Activated CD4-positive, alpha-beta T cell treated with anti-CD3 and anti-CD28 coated beads, Interleukin-2, Interleukin-6, amounts not matched to agents 100 ng/mL and 50 ng/mL, durations not matched to agents 16 hours and 8 hours (primary cell): Measurements from ENCODE around the gene PIK3CG.
"Not testable (repeated sequence)": the region's sequence is repeated elsewhere in the genome, so short reads cannot be mapped to it uniquely, and the experiment has no call there.

Source experiments
- DNase-seq: peaks from one replicate; pipeline ENCODE4 v3.0.0-alpha.2; 2020

PIK3CG gene

DNA sequence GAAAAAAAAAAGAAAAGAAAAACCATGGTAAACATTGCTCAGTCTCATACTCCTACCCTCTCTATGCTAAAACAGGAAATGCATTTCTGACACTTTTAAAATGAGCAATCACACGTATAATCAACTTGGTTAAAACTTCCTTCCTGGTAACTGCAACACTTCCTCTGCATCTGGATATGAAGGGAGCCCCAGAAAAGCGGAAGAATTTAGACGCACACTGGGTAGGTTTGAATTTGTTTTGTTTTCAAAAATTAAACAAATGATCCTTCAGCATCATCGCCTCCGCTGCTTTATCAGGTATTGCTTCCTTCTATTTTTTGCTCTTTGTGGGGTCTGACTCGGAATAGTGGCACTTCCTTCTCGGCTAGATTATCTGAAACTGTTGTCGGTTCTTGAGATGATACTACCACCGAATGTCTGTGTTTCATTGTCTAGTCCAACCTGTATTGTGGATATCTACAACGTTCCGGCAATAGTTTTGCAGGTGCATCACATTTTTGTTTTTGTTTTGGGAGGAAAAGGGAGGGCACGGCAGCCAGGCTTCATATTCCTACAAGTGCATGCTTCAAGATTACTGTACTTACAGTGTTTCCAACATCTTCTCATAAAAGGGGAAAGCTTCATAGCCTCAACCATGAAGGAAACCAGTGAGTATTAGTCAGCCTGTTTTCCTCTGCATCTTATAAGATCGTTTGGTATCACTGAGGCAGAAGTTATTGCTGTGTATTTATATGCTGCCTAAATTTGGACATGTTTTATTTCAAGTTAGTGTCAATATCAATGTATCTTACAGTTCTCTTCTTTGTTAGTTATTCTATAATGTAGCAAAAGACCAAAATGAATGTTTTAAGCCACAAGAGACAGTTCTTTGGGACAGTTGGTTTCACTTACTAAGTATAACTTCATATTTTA, at the start of gene PIK3CG:
TSS of gene PIK3CG (plus strand) at position 153 of the 912 bp plus-strand sequence. CDS start 2,280 bp downstream, outside the sequence.
- peak; percentile 72 for DNase-seq

DNA sequence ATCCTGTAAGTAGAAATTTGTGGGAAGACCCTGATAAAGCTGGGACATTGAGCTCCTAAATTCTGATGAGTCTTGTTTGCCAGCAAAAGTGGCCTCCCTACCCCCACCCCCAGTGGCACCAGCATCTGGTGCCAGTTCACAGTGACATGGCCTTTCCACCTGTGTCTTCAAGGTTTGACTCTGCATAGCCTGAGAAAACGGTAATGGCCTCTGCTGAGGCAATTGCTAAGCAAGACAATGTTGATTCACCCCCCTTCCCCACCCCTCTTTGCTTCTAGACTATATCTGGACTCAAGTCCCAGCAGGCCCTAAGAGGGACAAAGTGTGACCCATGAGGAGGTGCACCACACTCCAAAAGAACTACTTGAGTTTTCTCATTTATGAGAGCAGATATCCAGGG, 48.0 kb upstream of the PIK3CG start:
- no peak for DNase-seq

DNA sequence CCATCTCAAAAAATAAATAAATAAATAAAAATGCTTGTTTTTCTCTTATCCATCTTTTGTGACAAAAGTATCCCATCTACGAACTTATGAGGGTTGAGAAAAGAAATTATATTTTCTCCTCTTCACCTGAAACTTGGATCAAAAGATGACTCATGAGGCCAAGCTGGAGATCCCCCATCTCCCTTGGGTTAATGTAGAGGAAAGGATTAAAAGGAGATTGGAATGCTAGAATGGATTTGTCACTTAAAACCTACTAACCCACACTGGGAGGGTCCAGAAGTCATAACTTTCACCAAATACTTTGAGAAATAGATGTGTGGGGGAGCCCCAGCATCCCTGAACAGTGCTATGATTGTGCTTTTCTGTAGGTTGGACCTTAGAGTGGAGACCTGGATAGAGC, 46.3 kb upstream of the PIK3CG start:
- DNase-seq = no peak

DNA sequence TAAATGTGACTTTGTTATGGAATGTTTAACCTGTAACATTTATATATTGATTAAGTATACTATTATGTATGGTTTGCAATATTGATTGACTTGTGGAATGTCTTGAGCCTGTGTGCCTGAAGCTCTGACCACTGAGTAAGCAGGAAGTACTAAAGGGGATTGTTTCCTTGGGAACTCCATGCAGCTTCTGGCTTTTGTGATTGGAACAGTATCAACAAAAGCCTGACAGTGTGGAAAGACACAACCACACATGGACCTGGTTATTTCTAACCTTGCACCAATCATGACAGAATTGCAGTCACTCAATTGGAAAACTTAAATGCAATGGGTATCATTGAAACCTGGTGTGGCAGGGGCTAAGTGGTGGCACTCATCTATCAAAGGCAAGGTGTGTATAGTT, 45.5 kb upstream of the PIK3CG start:
- DNase-seq = no peak

DNA sequence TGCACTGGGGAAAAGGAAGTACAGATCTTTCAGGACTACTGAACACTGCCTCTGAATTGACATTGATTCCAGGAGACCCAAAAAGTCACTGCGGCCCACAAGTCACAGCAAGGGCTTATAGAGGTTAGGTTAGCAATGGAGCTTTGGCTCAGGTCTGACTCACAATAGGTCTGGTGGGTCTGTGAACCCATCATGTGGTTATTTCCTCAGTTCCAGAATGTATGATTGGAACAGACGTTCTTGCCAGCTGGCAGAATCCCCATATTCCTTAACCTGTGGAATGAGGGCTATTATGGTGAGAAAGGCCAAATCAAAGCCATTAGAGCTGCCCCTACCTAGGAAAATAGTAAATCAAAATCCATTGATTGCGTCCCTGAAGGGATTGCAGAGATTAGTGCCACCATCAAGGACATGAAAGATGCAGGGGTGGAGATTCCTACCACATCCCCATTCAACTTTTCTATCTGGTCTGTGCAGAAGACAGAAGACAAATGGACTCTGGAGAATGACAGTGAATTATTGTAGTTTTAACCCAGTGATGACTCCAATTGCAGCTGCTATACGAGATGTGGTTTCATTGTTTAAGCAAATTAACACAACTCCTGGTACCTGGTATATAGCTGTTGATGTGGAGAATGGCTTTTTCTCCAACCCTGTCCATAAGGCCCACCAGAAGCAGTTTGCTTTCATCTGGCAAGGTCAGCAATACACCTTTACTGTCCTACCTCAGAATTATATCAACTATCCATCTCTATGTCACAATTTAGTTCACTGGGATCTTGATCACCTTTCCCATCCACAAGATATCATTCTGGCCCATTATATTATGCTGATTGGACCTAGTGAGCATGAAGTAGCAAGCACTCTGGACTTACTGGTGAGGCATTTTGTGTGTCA, 44.5 kb upstream of the PIK3CG start:
- no peak for DNase-seq

DNA sequence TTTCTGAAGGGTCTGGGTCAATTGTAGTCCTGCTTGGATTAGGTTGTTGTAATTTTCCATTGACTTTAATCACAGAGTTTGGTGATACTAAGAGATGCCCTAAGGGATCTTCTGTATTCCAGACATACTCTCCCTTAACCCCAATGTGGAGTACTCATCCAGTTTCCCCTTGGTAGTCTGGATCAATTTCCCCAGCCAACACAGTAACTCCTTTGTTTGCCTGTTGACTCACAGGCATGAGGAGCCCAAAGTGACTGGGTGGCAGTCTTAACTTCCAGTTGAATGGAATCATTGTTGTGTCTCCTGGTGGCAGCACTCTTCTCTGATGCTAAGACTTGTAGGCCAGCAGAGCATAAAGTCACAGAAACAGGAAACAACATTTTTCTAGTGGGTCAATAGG, 41.5 kb upstream of the PIK3CG start:
- no peak for DNase-seq

DNA sequence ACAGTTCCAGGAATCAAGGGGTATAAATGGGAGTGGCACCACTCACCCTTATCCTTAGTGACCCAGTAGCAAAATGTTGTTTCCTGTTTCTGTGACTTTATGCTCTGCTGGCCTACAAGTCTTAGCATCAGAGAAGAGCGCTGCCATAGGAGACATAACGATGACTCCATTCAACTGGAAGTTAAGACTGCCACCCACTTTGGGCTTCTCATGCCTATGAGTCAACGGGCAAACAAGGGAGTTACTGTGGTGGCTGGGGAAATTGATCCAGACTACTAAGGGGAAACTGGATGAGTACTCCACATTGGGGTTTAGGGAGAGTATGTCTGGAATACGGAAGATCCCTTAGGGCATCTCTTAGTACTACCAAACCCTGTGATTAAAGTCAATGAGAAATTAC, 40.6 kb upstream of the PIK3CG start:
- DNase-seq = no peak

DNA sequence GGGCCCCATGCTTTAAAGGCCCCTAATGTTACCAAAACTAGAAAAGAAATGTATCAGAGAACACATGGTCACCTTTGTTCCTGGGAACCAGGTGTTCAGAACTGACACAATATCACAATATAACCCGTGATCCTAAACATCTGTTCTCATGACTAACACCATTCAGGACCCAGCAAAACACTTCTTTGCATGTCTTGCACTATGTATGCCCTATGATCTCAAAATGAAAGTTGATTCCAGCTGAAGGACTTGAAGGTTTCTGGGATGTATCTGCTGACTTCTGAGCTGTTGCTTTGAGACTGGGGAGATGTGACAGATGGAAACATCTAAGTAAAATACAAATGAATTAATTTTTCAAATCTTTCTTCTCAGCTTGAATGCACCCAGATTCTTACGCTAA, 37.5 kb upstream of the PIK3CG start:
- no peak for DNase-seq

DNA sequence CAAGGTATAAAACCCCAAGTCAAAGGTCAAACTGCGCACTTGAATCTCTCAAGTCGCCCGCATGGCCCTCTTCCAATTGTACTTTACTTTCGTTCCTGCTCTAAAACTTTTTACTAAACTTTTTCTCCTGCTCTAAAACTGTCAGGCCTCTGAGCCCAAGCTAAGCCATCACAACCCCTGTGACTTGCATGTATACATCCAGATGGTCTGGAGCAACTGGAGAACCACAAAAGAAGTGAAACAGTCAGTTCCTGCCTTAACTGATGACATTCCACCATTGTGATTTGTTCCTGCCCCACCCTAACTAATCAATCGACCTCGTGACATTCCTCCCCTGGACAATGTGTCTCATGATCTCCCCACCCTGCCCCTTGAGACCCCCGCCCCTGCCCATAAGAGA, 35.6 kb upstream of the PIK3CG start:
- DNase-seq = no peak

DNA sequence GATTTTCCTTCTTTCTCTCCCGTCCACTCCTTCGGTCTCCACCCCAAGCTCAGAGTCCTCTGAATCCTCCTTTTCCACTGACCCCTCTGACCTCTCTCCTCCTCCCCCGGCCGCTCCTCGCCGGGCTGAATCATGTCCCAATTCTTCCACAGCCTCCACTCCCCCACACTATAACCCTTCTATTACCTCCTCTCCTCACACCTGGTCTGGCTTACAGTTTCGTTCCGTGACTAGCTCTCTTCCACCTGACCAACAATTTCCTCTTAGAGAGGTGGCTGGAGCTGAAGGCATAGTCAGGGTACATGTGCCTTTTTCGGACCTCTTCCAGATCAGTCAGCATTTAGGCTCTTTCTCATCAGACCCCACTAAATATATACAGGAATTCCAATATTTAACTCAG, 34.2 kb upstream of the PIK3CG start:
- not testable (repeated sequence) for DNase-seq

DNA sequence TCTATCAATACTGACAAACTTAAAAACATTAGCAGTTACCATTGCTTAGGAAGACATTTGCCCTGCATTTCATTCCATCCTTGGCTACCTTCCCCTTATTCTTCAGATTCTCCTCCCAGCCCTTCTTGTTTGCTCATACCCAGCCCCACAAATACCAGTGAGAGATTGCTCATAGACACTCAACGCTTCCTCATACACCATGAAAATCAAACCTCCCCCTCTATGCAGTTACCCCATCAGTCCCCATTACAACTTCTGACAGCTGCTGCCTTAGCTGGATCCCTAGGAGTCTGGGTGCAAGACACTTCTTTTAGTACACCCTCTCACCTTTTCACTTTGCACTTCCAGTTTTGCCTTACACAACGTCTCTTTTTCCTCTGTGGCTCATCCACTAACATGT, 28.3 kb upstream of the PIK3CG start:
- no peak for DNase-seq

DNA sequence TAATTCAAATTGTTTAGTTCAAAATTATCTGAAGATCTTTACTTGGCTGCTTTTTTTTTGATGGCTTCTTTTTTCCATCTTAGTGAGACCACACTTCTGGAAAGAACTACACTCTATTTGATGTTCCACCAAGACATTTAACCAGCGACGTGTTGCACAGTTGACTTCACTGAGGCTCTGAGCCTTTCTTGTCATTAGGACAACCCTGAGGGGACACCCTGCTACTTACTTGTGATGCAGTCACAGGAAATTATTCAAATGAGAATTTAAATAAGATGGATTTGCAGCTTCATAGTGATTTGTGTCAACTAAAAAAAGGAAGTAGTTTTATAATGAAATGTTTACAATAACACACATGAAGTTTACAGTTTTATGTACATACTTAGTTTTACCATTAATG, 25.6 kb upstream of the PIK3CG start:
- DNase-seq = no peak

DNA sequence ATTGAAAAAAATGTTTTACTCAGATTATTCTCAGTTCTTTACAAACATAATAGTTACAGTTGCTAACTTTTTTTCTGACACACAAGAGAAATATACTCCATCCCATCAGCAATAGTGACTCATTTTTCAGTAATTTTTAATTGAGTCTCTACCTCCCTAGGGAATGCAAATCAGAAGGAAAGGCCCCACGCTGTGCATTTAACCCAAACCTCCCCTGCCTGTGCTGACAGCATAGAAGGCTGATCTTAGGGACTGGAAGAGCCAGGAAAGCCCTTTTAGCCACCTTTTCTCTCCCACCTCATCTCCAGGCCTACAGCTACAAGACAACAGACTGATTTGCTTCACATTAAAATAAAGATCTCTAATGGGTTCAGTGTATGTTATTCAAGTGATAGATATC, 24.7 kb upstream of the PIK3CG start:
- no peak for DNase-seq

DNA sequence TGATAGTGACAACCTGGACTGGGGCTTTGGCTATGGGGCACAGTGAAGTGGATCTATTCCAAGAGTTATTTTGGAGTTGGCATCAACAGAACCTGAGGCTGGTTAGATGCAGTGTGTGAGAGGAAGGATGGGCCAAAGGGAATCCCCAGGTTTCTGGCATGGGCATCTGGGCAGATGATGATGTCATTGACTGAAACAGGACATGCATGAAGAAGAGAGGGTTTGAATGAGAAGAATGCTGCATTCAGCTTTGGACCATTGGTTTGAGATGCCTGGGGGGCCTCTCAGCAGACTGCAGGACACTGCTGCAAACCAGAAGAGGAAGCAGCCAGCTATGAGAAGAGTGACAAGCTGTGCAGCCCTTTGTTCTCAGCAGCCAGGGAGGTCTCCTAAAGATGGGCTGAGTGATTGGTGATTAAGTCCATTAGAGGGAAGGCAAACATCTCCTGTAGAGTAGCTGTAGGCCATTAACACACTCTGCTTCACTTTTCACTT, 23.1 kb upstream of the PIK3CG start:
- DNase-seq = no peak

DNA sequence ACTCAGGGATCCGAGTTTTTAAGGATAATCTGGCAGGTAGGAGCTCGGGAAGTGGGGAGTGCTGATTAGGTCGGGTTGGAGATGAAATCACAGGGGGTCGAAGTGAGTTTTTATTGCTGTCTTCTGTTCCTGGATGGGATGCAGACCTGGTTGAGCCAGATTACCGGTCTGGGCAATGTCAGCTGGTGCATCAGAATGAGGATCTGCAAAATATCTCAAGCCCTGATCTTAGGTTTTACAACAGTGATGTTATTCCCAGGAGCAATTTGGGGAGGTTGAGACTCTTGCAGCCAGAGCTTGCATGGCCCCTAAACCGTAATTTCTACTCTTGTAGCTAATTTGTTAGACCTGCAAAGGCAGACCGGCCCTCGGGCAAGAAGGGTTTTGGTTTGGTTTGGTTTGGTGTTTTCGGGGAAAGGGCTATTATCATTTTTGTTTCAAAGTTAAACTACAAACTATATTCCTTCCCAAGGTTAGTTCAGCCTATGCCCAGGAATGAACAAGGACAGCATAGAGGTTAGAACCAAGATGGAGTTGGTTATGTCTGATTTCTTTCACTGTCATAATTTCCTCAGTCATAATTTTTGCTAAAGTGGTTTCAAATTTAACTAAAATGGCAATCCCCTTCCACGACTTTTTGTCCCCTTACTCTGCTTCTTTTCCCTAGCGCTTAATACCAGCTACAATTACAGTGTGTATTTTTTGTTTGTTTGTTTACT, 20.6 kb upstream of the PIK3CG start:
- DNase-seq = no peak

DNA sequence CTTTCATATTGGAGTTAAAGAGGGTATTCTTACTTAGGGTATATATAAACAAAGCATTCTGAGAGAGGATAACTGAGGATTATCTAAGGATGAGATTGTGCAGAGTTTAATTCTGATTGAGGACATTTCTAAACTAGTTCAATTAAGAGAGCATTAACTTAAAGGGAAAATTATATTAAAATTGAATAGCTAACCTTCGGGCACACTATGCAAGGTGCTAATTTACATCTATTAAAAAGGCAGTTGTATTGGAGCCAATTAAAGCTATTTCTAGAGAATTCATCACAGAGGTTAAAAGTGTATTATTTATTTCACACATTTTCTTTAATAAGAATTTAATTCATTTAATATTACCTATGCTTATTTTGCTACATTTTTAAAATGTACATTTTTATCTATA, 17.0 kb upstream of the PIK3CG start:
- DNase-seq = no peak

DNA sequence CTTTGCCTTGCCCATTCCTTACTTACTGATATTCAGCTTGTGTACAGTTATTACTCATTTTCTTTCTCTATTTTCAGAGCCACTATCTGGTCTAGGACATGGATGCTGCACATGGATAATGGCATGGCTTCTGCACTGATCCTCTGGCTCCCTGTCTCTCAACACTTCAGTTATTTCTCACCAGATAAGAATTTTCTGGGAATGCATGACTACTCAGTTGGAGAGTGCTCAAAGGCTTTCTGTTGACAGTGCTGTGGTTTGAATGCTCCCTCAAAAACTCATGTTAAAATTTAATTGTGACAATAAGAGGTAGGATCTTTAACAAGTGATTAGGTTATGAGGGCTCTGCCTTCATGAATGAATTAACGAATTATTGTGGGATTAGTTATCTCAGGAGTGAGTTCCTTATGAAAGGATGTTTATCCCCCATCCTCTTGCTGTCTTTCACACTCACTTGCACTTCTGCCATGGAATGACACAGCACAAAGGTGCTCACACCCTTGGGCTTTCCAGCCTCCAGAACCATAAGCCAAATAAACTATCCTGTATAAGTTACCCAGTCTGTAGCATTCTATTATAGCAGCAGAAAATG, 16.1 kb upstream of the PIK3CG start:
- DNase-seq = no peak

DNA sequence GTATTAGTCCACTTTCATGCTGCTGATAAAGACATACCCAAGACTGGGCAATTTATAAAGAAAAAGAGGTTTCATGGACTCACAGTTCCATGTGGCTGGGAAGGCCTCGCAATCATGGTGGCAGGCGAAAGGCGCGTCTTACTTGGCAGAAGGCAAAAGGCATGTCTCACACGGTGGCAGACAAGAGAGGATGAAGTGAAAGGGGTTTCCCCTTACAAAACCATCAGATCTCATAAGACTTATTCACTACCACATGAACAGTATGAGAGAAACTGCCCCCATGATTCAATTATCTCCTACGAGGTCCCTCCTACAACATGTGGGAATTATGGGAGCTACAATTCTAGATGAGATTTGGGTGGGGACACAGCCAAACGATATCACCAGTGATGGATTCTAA, 13.4 kb upstream of the PIK3CG start:
- DNase-seq = not testable (repeated sequence)

DNA sequence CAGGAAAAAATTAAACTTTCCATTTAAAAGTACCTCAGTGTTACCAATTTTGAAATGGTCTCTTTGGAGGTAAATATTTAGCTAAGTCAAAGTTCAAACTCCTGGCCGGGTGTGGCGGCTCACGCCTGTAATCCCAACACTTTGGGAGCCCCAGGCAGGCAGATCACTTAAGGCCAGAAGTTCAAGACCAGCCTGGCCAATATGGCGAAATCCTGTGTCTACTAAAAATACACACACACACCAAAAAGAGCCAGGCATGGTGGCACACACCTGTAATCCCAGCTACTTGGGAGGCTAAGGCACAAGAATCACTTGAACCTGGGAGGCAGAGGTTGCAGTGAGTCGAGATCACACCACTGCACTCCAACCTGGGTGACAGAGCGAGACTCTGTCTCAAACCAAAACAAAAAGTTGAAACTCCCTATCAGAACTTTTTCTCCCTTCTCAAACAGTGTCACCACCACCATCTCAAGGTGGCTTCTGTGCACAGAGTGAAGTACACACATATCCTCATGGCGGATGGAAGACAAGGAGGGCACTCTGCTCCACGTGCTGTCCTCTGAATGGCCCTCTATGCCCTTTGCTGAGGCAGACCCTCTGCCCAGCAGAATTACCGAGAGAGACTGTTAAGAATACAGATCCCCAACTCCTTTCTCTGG, 11.7 kb upstream of the PIK3CG start:
- no peak for DNase-seq

DNA sequence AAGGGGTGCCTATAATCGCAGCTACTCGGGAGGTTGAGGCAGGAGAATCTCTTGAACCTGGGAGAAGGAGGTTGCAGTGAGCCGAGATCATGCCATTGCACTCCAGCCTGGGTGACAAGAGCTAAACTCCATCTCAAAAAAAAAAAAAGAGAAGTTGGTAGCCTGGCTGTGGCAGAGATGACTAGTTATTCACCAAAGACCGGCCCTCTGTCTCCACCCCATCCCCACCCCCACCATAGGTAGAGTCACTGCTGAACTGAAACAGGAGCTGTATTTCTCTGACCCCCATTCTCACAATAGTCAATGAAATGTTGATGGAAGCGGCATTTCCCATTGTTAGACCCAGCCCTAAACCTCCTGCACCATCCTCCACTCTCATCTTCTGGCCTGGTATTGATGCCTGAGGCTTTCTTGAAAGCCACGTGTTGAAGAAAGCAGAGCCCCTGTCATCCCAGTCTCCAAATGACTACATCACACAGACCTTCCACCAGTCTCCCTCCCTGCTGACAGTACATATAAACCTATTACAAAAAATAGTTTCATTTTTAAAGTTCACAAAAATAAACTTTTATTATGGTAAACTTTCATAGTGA, 9.4 kb upstream of the PIK3CG start:
- no peak for DNase-seq
